Spleen (tissue), 7 donors: ENCODE results near the gene GDAP1L1.

Experiments used
- CTCF ChIP-seq, 11 experiments: fragments of 200-600 bp in 7 of 11; fragments of 450-650 bp in 4 of 11; sonication (generic) in 4 of 11; IDR thresholded peaks in 8 of 11; conservative IDR thresholded peaks in 3 of 11; 1 replicate in 7 of 11; 2 replicates in 4 of 11; pipeline versions ENCODE4 v1.4.0 to v1.8.0; 2016 to 2021; ENCODE audit warnings: antibody characterized with exemption in 11 of 11, inconsistent platforms in 4 of 11, mild to moderate bottlenecking in 1 of 11
- POLR2A ChIP-seq, 3 donors: fragments of 450-650 bp; IDR thresholded peaks; one replicate each; pipeline ENCODE4 v1.5.1; 2017; ENCODE audit warnings: antibody characterized with exemption in 3 of 3, mild to moderate bottlenecking in 1 of 3
- POLR2AphosphoS5 ChIP-seq, 3 donors: sonication (generic); formaldehyde crosslinking; IDR thresholded peaks; one replicate each; pipeline ENCODE4 v1.5.1; 2017; ENCODE audit warnings: antibody characterized with exemption in 3 of 3
- donor health status: DM: no; HTN: no; CAD: no; lungs with moderate emphysema.
- donor health status: DM: no; HTN: no; CAD: no.
- donor health status: DM: no; HTN: no; CAD: no.

- TF ChIP-seq POLR2AphosphoS5 (IDR thresholded peaks at IDR 0.05) = no peak
- TF ChIP-seq POLR2A (IDR thresholded peaks at IDR 0.05) = no peak
- TF ChIP-seq CTCF (IDR thresholded peaks at IDR 0.05 in 8 of 11, conservative IDR thresholded peaks at IDR 0.05 in 3 of 11) = no peak
Observed at GRCh38 chr20:44271915-44272663, 25.0 kb downstream of the GDAP1L1 start.
